Stimulated activated CD8-positive, alpha-beta memory T cell treated with anti-CD3 and anti-CD28 coated beads, Interleukin-15, amount 100 ng/mL, for 4 hours (primary cell): Measurements from ENCODE around the gene DSCAML1.

Experiments used
- DNase-seq, 2 donors: peaks; one replicate each; pipeline ENCODE4 v3.0.0-alpha.2; 2020; ENCODE audit warnings: low read depth in 2 of 2

The DSCAML1 gene

GRCh38 chr11:117580866-117581265 lies 216.2 kb downstream of the DSCAML1 start:
- DNase-seq: no peak

GRCh38 chr11:117579161-117579560 lies 217.9 kb downstream of the DSCAML1 start:
- DNase-seq: no peak

GRCh38 chr11:117575856-117576255 lies 221.2 kb downstream of the DSCAML1 start:
- no peak for DNase-seq

GRCh38 chr11:117574551-117574950 lies 222.5 kb downstream of the DSCAML1 start:
- DNase-seq: no peak

GRCh38 chr11:117573326-117573725 lies 223.7 kb downstream of the DSCAML1 start:
- no peak for DNase-seq

- no peak for DNase-seq
Measured at GRCh38 chr11:117572671-117573070, 224.3 kb downstream of the DSCAML1 start.

- DNase-seq: no peak
Measured at GRCh38 chr11:117572129-117572528, 224.9 kb downstream of the DSCAML1 start.

- DNase-seq: no peak
Measured at GRCh38 chr11:117570701-117571100, 226.3 kb downstream of the DSCAML1 start.

- no peak for DNase-seq
Measured at GRCh38 chr11:117569911-117570310, 227.1 kb downstream of the DSCAML1 start.

GRCh38 chr11:117565709-117566108 lies 231.3 kb downstream of the DSCAML1 start:
- no peak for DNase-seq

- no peak for DNase-seq
Measured at GRCh38 chr11:117564321-117564720, 232.7 kb downstream of the DSCAML1 start.

- no peak for DNase-seq
Measured at GRCh38 chr11:117563556-117563955, 233.5 kb downstream of the DSCAML1 start.

GRCh38 chr11:117562136-117562535 lies 234.9 kb downstream of the DSCAML1 start:
- no peak for DNase-seq

- DNase-seq: no peak
Measured at GRCh38 chr11:117560780-117561530, 236.1 kb downstream of the DSCAML1 start.

GRCh38 chr11:117559698-117560097 lies 237.3 kb downstream of the DSCAML1 start:
- no peak for DNase-seq

GRCh38 chr11:117557361-117557760 lies 239.7 kb downstream of the DSCAML1 start:
- no peak for DNase-seq

GRCh38 chr11:117554601-117555333 lies 242.2 kb downstream of the DSCAML1 start:
- no peak for DNase-seq

- DNase-seq: no peak
Measured at GRCh38 chr11:117552626-117553025, 244.4 kb downstream of the DSCAML1 start.

GRCh38 chr11:117551761-117552343 lies 245.2 kb downstream of the DSCAML1 start:
- DNase-seq: no peak

- DNase-seq: no peak
Measured at GRCh38 chr11:117550466-117550865, 246.6 kb downstream of the DSCAML1 start.

- DNase-seq: no peak
Measured at GRCh38 chr11:117549417-117549816, 247.6 kb downstream of the DSCAML1 start.

GRCh38 chr11:117548876-117549275 lies 248.1 kb downstream of the DSCAML1 start:
- DNase-seq: no peak

- no peak for DNase-seq
Measured at GRCh38 chr11:117547946-117548345, 249.1 kb downstream of the DSCAML1 start.
